Colonic mucosa (tissue), 4 donors: ENCODE results near the gene NUBPL. TPM values are rescaled to one million over a fixed set of nuclear protein-coding genes. Genes with fewer than 3 reads are reported as not detected.
"Not testable (repeated sequence)": the region's sequence is repeated elsewhere in the genome, so short reads cannot be mapped to it uniquely, and the experiment has no call there.

ENCODE experiments used
- DNase-seq: peaks from one replicate; pipeline ENCODE4 v3.0.0-alpha.2; 2020
- H3K27ac ChIP-seq: fragments of 200-600 bp; one replicate; pipeline ENCODE4 v1.8.0; 2021
- H3K27me3 ChIP-seq: fragments of 200-600 bp; one replicate; pipeline ENCODE4 v1.8.0; 2021
- H3K36me3 ChIP-seq: fragments of 200-600 bp; one replicate; pipeline ENCODE4 v1.8.0; 2021
- H3K4me1 ChIP-seq: fragments of 200-600 bp; one replicate; pipeline ENCODE4 v1.8.0; 2021; ENCODE audit warnings: mild to moderate bottlenecking
- H3K4me3 ChIP-seq: fragments of 200-600 bp; one replicate; pipeline ENCODE4 v1.8.0; 2021
- H3K9ac ChIP-seq, 2 donors: one replicate each; pipeline ENCODE4 v1.7.0; 2013; ENCODE audit warnings: control low read depth in 2 of 2, low read depth in 2 of 2, low read length in 2 of 2
- H3K9me3 ChIP-seq: fragments of 200-600 bp; one replicate; pipeline ENCODE4 v1.8.0; 2021
- CTCF ChIP-seq: fragments of 200-600 bp; IDR thresholded peaks from one replicate; pipeline ENCODE4 v1.8.0; 2022; ENCODE audit warnings: antibody characterized with exemption, mild to moderate bottlenecking
- intact Hi-C: fragments of 100-400 bp; cut with DNase I; formaldehyde crosslinking; loops from one replicate; pipeline ENCODE4 v1.14.1; 2022
- total RNA-seq, 2 donors: library from RNA; stranded (reverse); fragmentation: NEBNext Ultra II Directional in 1 of 2; extraction: Animal tissue kit (Norgen Biotek cat#: 25700) in 1 of 2; gene quantifications; one replicate each; pipeline ENCODE4 v1.2.1, GENCODE V29; 2021
- donor health status: healthy.
- donor health status: DM: no; HTN: no; CAD: no.
- donor health status: DM: no; HTN: no; CAD: no.

The NUBPL gene
- total RNA-seq, 2 donors from 2014 or later = 13.3 to 14.0 TPM

DNA sequence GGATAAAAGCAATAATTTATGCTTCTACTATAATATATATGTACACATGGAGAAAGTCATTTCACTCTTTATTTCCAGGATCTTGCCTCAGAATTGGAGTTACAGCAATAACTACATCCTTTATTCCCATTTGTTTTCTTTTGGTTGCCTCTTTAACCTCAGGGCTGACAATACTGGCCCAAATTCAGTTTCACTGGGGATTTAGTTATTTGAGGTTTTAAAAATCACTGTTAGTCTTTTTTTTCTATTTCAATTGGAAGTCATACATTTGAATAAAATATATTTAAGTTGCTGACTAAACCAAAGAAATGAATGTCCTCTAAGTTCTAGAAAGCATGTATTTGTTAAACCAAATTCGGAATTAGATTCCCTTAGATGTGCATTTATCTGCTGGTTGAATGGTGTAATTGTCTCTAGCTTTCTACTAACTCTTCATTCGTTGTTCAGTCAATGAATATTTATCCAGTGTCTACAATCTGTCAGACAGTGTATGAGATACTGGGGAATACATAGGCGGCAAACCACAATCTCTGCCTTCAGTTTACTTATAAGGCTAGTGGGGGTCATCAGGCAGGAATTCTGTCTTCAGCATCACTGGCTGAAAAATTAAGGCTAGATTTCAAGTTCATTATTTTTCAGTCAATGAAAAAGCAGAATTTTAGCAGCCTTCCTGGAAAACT, 325.1 kb downstream of the NUBPL start:
- no peak overlapping the region for H3K4me3 ChIP-seq
- H3K27me3 ChIP-seq = no peaks in the 10 kb centered on the region
- no peak for DNase-seq
- no peak overlapping the region for H3K9ac ChIP-seq
- TF ChIP-seq CTCF = no peak
- no peaks in the 10 kb centered on the region for H3K4me1 ChIP-seq
- no peak overlapping the region for H3K27ac ChIP-seq
- H3K9me3 ChIP-seq = no peaks in the 10 kb centered on the region
- intact Hi-C loops = no loop called here
- H3K36me3 ChIP-seq = no peaks in the 10 kb centered on the region

- H3K9ac ChIP-seq = no peak overlapping the region
- DNase-seq = no peak
- H3K4me3 ChIP-seq = no peak overlapping the region
- H3K27me3 ChIP-seq = no peaks in the 10 kb centered on the region
- H3K27ac ChIP-seq = no peak overlapping the region
- no peak for TF ChIP-seq CTCF
- H3K9me3 ChIP-seq = no peaks in the 10 kb centered on the region
- H3K4me1 ChIP-seq = no peaks in the 10 kb centered on the region
- no peaks in the 10 kb centered on the region for H3K36me3 ChIP-seq
- intact Hi-C loops = no loop called here
Measured at GRCh38 chr14:31887929-31888580, 326.9 kb downstream of the NUBPL start.

DNA sequence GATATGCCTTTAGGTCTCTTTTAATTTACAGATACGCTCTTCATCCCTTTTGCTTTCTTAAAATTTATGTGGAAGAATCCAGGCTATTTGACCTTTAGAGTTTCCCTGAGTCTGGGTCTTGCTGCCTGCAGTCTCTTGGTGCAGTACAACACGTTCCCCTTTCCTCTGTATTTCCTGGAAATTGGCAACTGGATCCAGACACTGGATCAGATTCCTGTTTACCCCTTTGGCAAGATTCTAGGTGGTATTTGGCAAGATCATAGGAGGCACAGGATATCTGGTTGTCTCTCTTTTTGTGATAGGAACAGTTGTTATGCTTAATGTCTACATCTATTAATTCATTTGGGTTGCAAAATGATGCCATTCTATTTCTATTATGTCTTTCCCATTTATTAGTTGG, 328.1 kb downstream of the NUBPL start:
- no peaks in the 10 kb centered on the region for H3K4me1 ChIP-seq
- H3K27ac ChIP-seq = no peak overlapping the region
- no peak overlapping the region for H3K9ac ChIP-seq
- H3K4me3 ChIP-seq = no peak overlapping the region
- TF ChIP-seq CTCF = no peak
- H3K27me3 ChIP-seq = no peaks in the 10 kb centered on the region
- no peaks in the 10 kb centered on the region for H3K9me3 ChIP-seq
- no peak for DNase-seq
- no peaks in the 10 kb centered on the region for H3K36me3 ChIP-seq
- intact Hi-C loops = no loop called here

GRCh38 chr14:31890202-31890601, 329.0 kb downstream of the NUBPL start:
- H3K27me3 ChIP-seq, H3K4me3 ChIP-seq, intact Hi-C loops: not testable (repeated sequence)

GRCh38 chr14:31893221-31893757, 332.1 kb downstream of the NUBPL start:
- H3K4me1 ChIP-seq = no peaks in the 10 kb centered on the region
- no peaks in the 10 kb centered on the region for H3K36me3 ChIP-seq
- intact Hi-C loops = no loop called here
- no peaks in the 10 kb centered on the region for H3K27me3 ChIP-seq
- DNase-seq = no peak
- H3K9ac ChIP-seq = no peak overlapping the region
- H3K4me3 ChIP-seq = no peak overlapping the region
- no peaks in the 10 kb centered on the region for H3K9me3 ChIP-seq
- H3K27ac ChIP-seq = no peak overlapping the region
- TF ChIP-seq CTCF = no peak

More at GRCh38 chr14:31890202-31890601, 329.0 kb downstream of the NUBPL start:
- not testable (repeated sequence) for H3K9ac ChIP-seq, H3K36me3 ChIP-seq, H3K9me3 ChIP-seq, DNase-seq, H3K4me1 ChIP-seq, H3K27ac ChIP-seq

DNA sequence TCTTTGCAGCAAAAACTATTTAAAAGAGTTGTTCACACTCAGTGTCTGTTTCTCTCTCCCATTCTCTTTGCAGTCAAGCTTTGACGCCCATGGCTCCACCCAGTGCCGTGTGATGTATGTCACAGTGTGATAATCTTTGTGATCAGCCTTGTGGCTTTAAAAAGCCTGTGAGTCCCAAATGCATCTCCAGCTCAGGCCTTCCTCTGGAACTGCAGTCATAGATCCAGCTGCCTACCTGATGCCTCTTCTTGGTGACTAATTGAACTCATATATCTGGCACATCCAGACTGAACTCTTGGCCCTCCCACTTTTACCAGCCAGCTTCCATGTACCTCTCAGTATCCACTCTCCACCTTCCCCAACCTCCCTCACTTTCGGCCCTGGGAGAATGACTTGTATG, 333.1 kb downstream of the NUBPL start:
- no peak overlapping the region for H3K27ac ChIP-seq
- no peak for DNase-seq
- intact Hi-C loops = no loop called here
- H3K4me3 ChIP-seq = no peak overlapping the region
- no peak overlapping the region for H3K9ac ChIP-seq
- TF ChIP-seq CTCF = no peak
- H3K4me1 ChIP-seq = no peaks in the 10 kb centered on the region
- H3K9me3 ChIP-seq = no peaks in the 10 kb centered on the region
- no peaks in the 10 kb centered on the region for H3K36me3 ChIP-seq
- H3K27me3 ChIP-seq = no peaks in the 10 kb centered on the region
